Activated T-helper 1 cell treated with anti-CD3 and anti-CD28 coated beads, Interleukin-12 subunit alpha, Interleukin-12 subunit beta, Interleukin-2, Interleukin-4 antibody, amounts not matched to agents 30 ng/mL and 10 ng/mL and 1 ng/mL, durations not matched to agents 14 hours and 24 hours and 36 hours (primary cell): ENCODE data around the gene KANSL1. TPM values are rescaled to one million over a fixed set of nuclear protein-coding genes. Genes with fewer than 3 reads are reported as not detected.

Experiments
- DNase-seq: peaks from one replicate; pipeline ENCODE4 v3.0.0; 2021; ENCODE audit warnings: low spot score
- H3K27ac Mint-ChIP-seq: one replicate; pipeline ENCODE4 v1.8.0; 2021; ENCODE audit warnings: mild to moderate bottlenecking, mixed read lengths
- H3K27me3 Mint-ChIP-seq: one replicate; pipeline ENCODE4 v1.8.0; 2022; ENCODE audit warnings: mild to moderate bottlenecking, moderate library complexity, mixed read lengths; ENCODE audit not compliant: insufficient read depth
- H3K36me3 Mint-ChIP-seq: one replicate; pipeline ENCODE4 v1.8.0; 2021; ENCODE audit warnings: low read depth, mixed read lengths
- H3K4me1 Mint-ChIP-seq: one replicate; pipeline ENCODE4 v1.8.0; 2021; ENCODE audit warnings: low read depth, mixed read lengths
- H3K4me3 Mint-ChIP-seq: one replicate; pipeline ENCODE4 v1.8.0; 2021; ENCODE audit warnings: mild to moderate bottlenecking, moderate library complexity, mixed read lengths
- H3K9me3 Mint-ChIP-seq: one replicate; pipeline ENCODE4 v1.8.0; 2021; ENCODE audit warnings: mixed read lengths
- intact Hi-C: fragments of 100-400 bp; cut with micrococcal nuclease; formaldehyde crosslinking; loops from one replicate; pipeline ENCODE4 v1.15.1; 2024
- total RNA-seq: library from RNA; stranded (reverse); gene quantifications from 2 replicates; pipeline ENCODE4 v1.2.3, GENCODE V29; 2022

Gene KANSL1
- total RNA-seq, 1 donor from 2014 or later = 96.7 TPM

GRCh38 chr17:45994987-45995386, 198.2 kb downstream of the KANSL1 start:
- Mint-ChIP-seq H3K27ac (no peak overlapping the region), H3K27me3 (peaks cover 3% of the 10 kb centered on the region), H3K4me3 (no peak overlapping the region), H3K9me3 (no peaks in the 10 kb centered on the region), H3K4me1 (no peaks in the 10 kb centered on the region), H3K36me3 (no peaks in the 10 kb centered on the region)
- DNase-seq = no peak
- intact Hi-C loops = no loop called here

- Mint-ChIP-seq H3K4me3 (no peak overlapping the region), H3K27ac (no peak overlapping the region), H3K36me3 (no peaks in the 10 kb centered on the region), H3K27me3 (peaks cover 3% of the 10 kb centered on the region), H3K4me1 (no peaks in the 10 kb centered on the region), H3K9me3 (no peaks in the 10 kb centered on the region)
- intact Hi-C loops = no loop called here
- no peak for DNase-seq
Observed at GRCh38 chr17:45993962-45994627, 199.1 kb downstream of the KANSL1 start.

- Mint-ChIP-seq H3K4me3 (no peak overlapping the region), H3K27ac (no peak overlapping the region), H3K27me3 (peaks cover 3% of the 10 kb centered on the region), H3K36me3 (no peaks in the 10 kb centered on the region), H3K9me3 (no peaks in the 10 kb centered on the region), H3K4me1 (no peaks in the 10 kb centered on the region)
- intact Hi-C loops = no loop called here
- no peak for DNase-seq
Observed at GRCh38 chr17:45992904-45993303, 200.3 kb downstream of the KANSL1 start.

GRCh38 chr17:45992175-45992574, 201.1 kb downstream of the KANSL1 start:
- no peak for DNase-seq
- H3K27me3 Mint-ChIP-seq = peaks cover 4% of the 10 kb centered on the region
- no peaks in the 10 kb centered on the region for H3K9me3 Mint-ChIP-seq
- no peaks in the 10 kb centered on the region for H3K36me3 Mint-ChIP-seq
- H3K4me3 Mint-ChIP-seq = no peak overlapping the region
- H3K27ac Mint-ChIP-seq = no peak overlapping the region
- H3K4me1 Mint-ChIP-seq = no peaks in the 10 kb centered on the region
- intact Hi-C loops = no loop called here

GRCh38 chr17:45991341-45991740, 201.9 kb downstream of the KANSL1 start:
- Mint-ChIP-seq H3K4me3 (no peak overlapping the region), H3K27me3 (peaks cover 6% of the 10 kb centered on the region), H3K4me1 (no peaks in the 10 kb centered on the region), H3K9me3 (no peaks in the 10 kb centered on the region), H3K36me3 (no peaks in the 10 kb centered on the region), H3K27ac (no peak overlapping the region)
- DNase-seq = no peak
- intact Hi-C loops = no loop called here

- Mint-ChIP-seq H3K9me3 (no peaks in the 10 kb centered on the region), H3K36me3 (no peaks in the 10 kb centered on the region), H3K4me3 (no peak overlapping the region), H3K27ac (no peak overlapping the region), H3K4me1 (no peaks in the 10 kb centered on the region), H3K27me3 (peaks cover 7% of the 10 kb centered on the region)
- no peak for DNase-seq
- intact Hi-C loops = no loop called here
Observed at GRCh38 chr17:45990886-45991285, 202.3 kb downstream of the KANSL1 start.

- Mint-ChIP-seq H3K27ac (no peak overlapping the region), H3K9me3 (no peaks in the 10 kb centered on the region), H3K27me3 (peaks cover 9% of the 10 kb centered on the region), H3K4me3 (no peak overlapping the region), H3K4me1 (no peaks in the 10 kb centered on the region), H3K36me3 (no peaks in the 10 kb centered on the region)
- intact Hi-C loops = no loop called here
- no peak for DNase-seq
Observed at GRCh38 chr17:45989759-45990158, 203.5 kb downstream of the KANSL1 start.

- no peaks in the 10 kb centered on the region for H3K36me3 Mint-ChIP-seq
- no peak overlapping the region for H3K4me3 Mint-ChIP-seq
- H3K27ac Mint-ChIP-seq = no peak overlapping the region
- no peaks in the 10 kb centered on the region for H3K9me3 Mint-ChIP-seq
- no peaks in the 10 kb centered on the region for H3K4me1 Mint-ChIP-seq
- DNase-seq = no peak
- peaks cover 8% of the 10 kb centered on the region for H3K27me3 Mint-ChIP-seq
- intact Hi-C loops = no loop called here
Observed at GRCh38 chr17:45987706-45988105, 205.5 kb downstream of the KANSL1 start.

- no peaks in the 10 kb centered on the region for H3K4me1 Mint-ChIP-seq
- H3K27ac Mint-ChIP-seq = peak overlapping the region; percentile 16
- peaks cover 8% of the 10 kb centered on the region for H3K27me3 Mint-ChIP-seq
- no peak for DNase-seq
- H3K36me3 Mint-ChIP-seq = no peaks in the 10 kb centered on the region
- no peak overlapping the region for H3K4me3 Mint-ChIP-seq
- H3K9me3 Mint-ChIP-seq = no peaks in the 10 kb centered on the region
- intact Hi-C loops = no loop called here
Observed at GRCh38 chr17:45986056-45986455, 207.2 kb downstream of the KANSL1 start.

- H3K36me3 Mint-ChIP-seq = no peaks in the 10 kb centered on the region
- no peak overlapping the region for H3K4me3 Mint-ChIP-seq
- no peak for DNase-seq
- no peaks in the 10 kb centered on the region for H3K9me3 Mint-ChIP-seq
- no peaks in the 10 kb centered on the region for H3K4me1 Mint-ChIP-seq
- intact Hi-C loops = no loop called here
- no peak overlapping the region for H3K27ac Mint-ChIP-seq
- H3K27me3 Mint-ChIP-seq = peaks cover 6% of the 10 kb centered on the region
Observed at GRCh38 chr17:45985447-45985846, 207.8 kb downstream of the KANSL1 start.

- Mint-ChIP-seq H3K4me3 (no peak overlapping the region), H3K27ac (no peak overlapping the region), H3K27me3 (peaks cover 6% of the 10 kb centered on the region), H3K36me3 (no peaks in the 10 kb centered on the region), H3K9me3 (no peaks in the 10 kb centered on the region), H3K4me1 (no peaks in the 10 kb centered on the region)
- intact Hi-C loops = no loop called here
- no peak for DNase-seq
Observed at GRCh38 chr17:45984368-45984767, 208.9 kb downstream of the KANSL1 start.

GRCh38 chr17:45983614-45984310, 209.5 kb downstream of the KANSL1 start:
- H3K36me3 Mint-ChIP-seq = no peaks in the 10 kb centered on the region

GRCh38 chr17:45982791-45983613, 210.2 kb downstream of the KANSL1 start:
- Mint-ChIP-seq H3K9me3 (no peaks in the 10 kb centered on the region), H3K4me1 (no peaks in the 10 kb centered on the region), H3K27ac (no peak overlapping the region), H3K4me3 (no peak overlapping the region), H3K36me3 (no peaks in the 10 kb centered on the region), H3K27me3 (peaks cover 6% of the 10 kb centered on the region)
- intact Hi-C loops = no loop called here
- no peak for DNase-seq

More at GRCh38 chr17:45983614-45984310, 209.5 kb downstream of the KANSL1 start:
- Mint-ChIP-seq H3K9me3 (no peaks in the 10 kb centered on the region), H3K4me3 (no peak overlapping the region), H3K4me1 (no peaks in the 10 kb centered on the region), H3K27me3 (peaks cover 6% of the 10 kb centered on the region), H3K27ac (no peak overlapping the region)
- intact Hi-C loops = no loop called here
- DNase-seq = no peak
